HCT116 (cell line): ENCODE results near the gene TMOD3.

Source experiments
- CEBPB ChIP-seq: IDR thresholded peaks from 2 replicates; pipeline ENCODE4 v1.6.1; 2012; ENCODE audit warnings: low read depth
- TF ChIP-seq, protein P1 (sequence below), 3 experiments: fragments of 200-600 bp in 1 of 3; sonication (generic) in 1 of 3; IDR thresholded peaks in 2 of 3; conservative IDR thresholded peaks in 1 of 3; 2 replicates each; pipeline ENCODE4 v1.5.1; 2012 to 2017; ENCODE audit warnings: low read depth in 2 of 3, low read length in 2 of 3, antibody characterized with exemption in 1 of 3, borderline replicate concordance in 1 of 3, control low read depth in 1 of 3, mild to moderate bottlenecking in 1 of 3, mixed read lengths in 1 of 3, mixed run types in 1 of 3, moderate library complexity in 1 of 3; ENCODE audit not compliant: insufficient read depth in 1 of 3

DNA sequence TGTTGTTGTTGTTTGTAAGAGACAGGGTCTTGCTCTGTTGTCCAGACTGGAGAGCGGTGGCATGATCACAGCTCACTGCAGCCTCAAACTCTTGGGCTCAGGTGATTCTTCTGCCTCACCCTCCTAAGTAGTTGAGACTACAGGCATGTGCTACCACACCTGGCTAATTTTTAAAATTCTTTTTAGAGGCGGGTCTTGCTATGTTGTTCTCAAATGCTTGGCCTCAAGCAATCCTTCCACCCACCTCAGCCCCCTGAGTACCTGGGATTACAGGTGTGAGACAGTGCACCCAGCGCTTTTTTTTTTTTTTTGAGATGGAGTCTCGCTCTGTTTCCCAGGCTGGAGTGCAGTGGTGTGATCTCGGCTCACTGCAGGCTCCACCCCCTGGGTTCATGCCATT lies 46.7 kb downstream of the TMOD3 start:
- no peak for TF ChIP-seq CEBPB
- TF ChIP-seq, protein P1, sequence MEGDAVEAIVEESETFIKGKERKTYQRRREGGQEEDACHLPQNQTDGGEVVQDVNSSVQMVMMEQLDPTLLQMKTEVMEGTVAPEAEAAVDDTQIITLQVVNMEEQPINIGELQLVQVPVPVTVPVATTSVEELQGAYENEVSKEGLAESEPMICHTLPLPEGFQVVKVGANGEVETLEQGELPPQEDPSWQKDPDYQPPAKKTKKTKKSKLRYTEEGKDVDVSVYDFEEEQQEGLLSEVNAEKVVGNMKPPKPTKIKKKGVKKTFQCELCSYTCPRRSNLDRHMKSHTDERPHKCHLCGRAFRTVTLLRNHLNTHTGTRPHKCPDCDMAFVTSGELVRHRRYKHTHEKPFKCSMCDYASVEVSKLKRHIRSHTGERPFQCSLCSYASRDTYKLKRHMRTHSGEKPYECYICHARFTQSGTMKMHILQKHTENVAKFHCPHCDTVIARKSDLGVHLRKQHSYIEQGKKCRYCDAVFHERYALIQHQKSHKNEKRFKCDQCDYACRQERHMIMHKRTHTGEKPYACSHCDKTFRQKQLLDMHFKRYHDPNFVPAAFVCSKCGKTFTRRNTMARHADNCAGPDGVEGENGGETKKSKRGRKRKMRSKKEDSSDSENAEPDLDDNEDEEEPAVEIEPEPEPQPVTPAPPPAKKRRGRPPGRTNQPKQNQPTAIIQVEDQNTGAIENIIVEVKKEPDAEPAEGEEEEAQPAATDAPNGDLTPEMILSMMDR (IDR thresholded peaks at IDR 0.05 in 2 of 3, conservative IDR thresholded peaks at IDR 0.05 in 1 of 3; ENCODE audit: borderline replicate concordance in 1 of 3, insufficient read depth in 1 of 3, low read depth in 2 of 3, low read length in 2 of 3) = no peak
